CD4-positive, alpha-beta memory T cell (primary cell): ENCODE measurements around the gene IPO4. TPM values are rescaled to one million over a fixed set of nuclear protein-coding genes. Genes with fewer than 3 reads are reported as not detected.

Experiments used
- CTCF ChIA-PET: fragments of 350-600 bp; sonication (Branson Sonifier 250); formaldehyde crosslinking; loops from one replicate; lab custom pipeline; 2021; ENCODE audit warnings: inconsistent platforms; ENCODE audit not compliant: partially characterized antibody; lab: Charles Lee
- POLR2A ChIA-PET: fragments of 350-600 bp; sonication (Branson Sonifier 250); formaldehyde crosslinking; loops from one replicate; lab custom pipeline; 2021; ENCODE audit not compliant: partially characterized antibody; lab: Charles Lee
- DNase-seq, 5 donors: peaks; one replicate each; pipeline versions ENCODE4 v3.0.0 to v3.0.0-alpha.2; 2020 to 2022; ENCODE audit warnings: mixed read lengths in 1 of 5
- H3K27ac ChIP-seq: one replicate; pipeline ENCODE4 v1.7.0; 2013; ENCODE audit warnings: low read depth, low read length
- H3K27me3 ChIP-seq: 2 replicates; pipeline ENCODE4 v1.7.0; 2013; ENCODE audit warnings: mild to moderate bottlenecking, low read length, moderate library complexity; ENCODE audit not compliant: insufficient read depth
- H3K36me3 ChIP-seq: 2 replicates; pipeline ENCODE4 v1.7.0; 2013; ENCODE audit warnings: mild to moderate bottlenecking, low read length, moderate library complexity; ENCODE audit not compliant: insufficient read depth
- H3K4me1 ChIP-seq: 2 replicates; pipeline ENCODE4 v1.7.0; 2013; ENCODE audit warnings: mild to moderate bottlenecking, low read length, moderate library complexity; ENCODE audit not compliant: insufficient read depth
- H3K4me3 ChIP-seq, 2 donors: one replicate each; pipeline ENCODE4 v1.7.0; 2013; ENCODE audit warnings: low read length in 2 of 2, mild to moderate bottlenecking in 1 of 2
- H3K9me3 ChIP-seq, 2 donors: one replicate each; pipeline ENCODE4 v1.7.0; 2013; ENCODE audit warnings: low read length in 2 of 2, control low read depth in 1 of 2; ENCODE audit not compliant: control insufficient read depth in 1 of 2
- H3K27ac Mint-ChIP-seq, 7 donors: one replicate each; pipeline ENCODE4 v1.8.0; 2020 to 2021; ENCODE audit warnings: mixed read lengths in 7 of 7, mild to moderate bottlenecking in 6 of 7, inconsistent platforms in 3 of 7, moderate library complexity in 3 of 7
- H3K27me3 Mint-ChIP-seq, 2 donors: one replicate each; pipeline ENCODE4 v1.8.0; 2020 to 2021; ENCODE audit warnings: mixed read lengths in 2 of 2
- H3K36me3 Mint-ChIP-seq, 2 donors: one replicate each; pipeline ENCODE4 v1.8.0; 2020 to 2021; ENCODE audit warnings: mixed read lengths in 2 of 2, inconsistent platforms in 1 of 2, mild to moderate bottlenecking in 1 of 2
- H3K4me1 Mint-ChIP-seq, 4 donors: one replicate each; pipeline ENCODE4 v1.8.0; 2020 to 2021; ENCODE audit warnings: mixed read lengths in 4 of 4, mild to moderate bottlenecking in 1 of 4
- H3K4me3 Mint-ChIP-seq, 8 donors: one replicate each; pipeline ENCODE4 v1.8.0; 2020 to 2021; ENCODE audit warnings: mixed read lengths in 8 of 8, mild to moderate bottlenecking in 7 of 8, moderate library complexity in 6 of 8, inconsistent platforms in 3 of 8
- H3K9me3 Mint-ChIP-seq, 8 donors: one replicate each; pipeline ENCODE4 v1.8.0; 2020 to 2021; ENCODE audit warnings: mixed read lengths in 8 of 8, mild to moderate bottlenecking in 5 of 8, inconsistent platforms in 3 of 8, moderate library complexity in 1 of 8
- intact Hi-C: fragments of 100-400 bp; cut with micrococcal nuclease; formaldehyde crosslinking; loops from one replicate; pipeline ENCODE4 v1.15.1; 2023
- polyA plus RNA-seq, 2 donors: library from polyadenylated mRNA; unstranded; fragments of 300-500 nt; fragmentation: Illumina TruSeq; gene quantifications; one replicate each; pipeline ENCODE4 v1.2.3, GENCODE V29; 2021
- total RNA-seq, 2 experiments: library from RNA; stranded (reverse); gene quantifications; one replicate each; pipeline ENCODE4 v1.2.3, GENCODE V29; 2021

Gene IPO4
- total and polyA plus RNA-seq, 4 experiments from 2014 or later, result 19.8 to 30.2 (median 21.3) TPM

- Mint-ChIP-seq H3K27me3 (no peaks in the 10 kb centered on the region), H3K36me3 (peaks cover 28 to 67% of the 10 kb centered on the region in 2 donors), H3K27ac (peak within 1 kb of the TSS; percentile 76 to 95 (median 94)), H3K4me1 (peaks cover 38 to 94% (median 61%) of the 10 kb centered on the region in 4 donors), H3K4me3 (peak within 1 kb of the TSS; percentile 85 to 97 (median 94)), H3K9me3 (peaks cover 0 to 2% (median 0%) of the 10 kb centered on the region in 8 donors)
- POLR2A ChIA-PET, result interaction anchor here (0.6 to 16.1 kb wide), 23 partner anchors 9 to 170 kb away, joined by 3 to 347 read pairs (median 4); partner anchors contain the start of genes CHMP4A, DCAF11, IPO4 and IRF9
- intact Hi-C loops, result loop anchor here (1.0 to 10.0 kb wide), 5 partner anchors 20 to 92 kb away; partner anchors contain the start of genes CHMP4A, DCAF11, GMPR2 and IRF9
- Histone ChIP-seq H3K36me3 (peaks cover 50% of the 10 kb centered on the region), H3K27me3 (no peaks in the 10 kb centered on the region), H3K9me3 (no peaks in the 10 kb centered on the region), H3K27ac (peak within 1 kb of the TSS; percentile 77), H3K4me3 (peak within 1 kb of the TSS; percentile 83 to 91), H3K4me1 (peaks cover 74% of the 10 kb centered on the region)
- CTCF ChIA-PET, result interaction anchor here (0.9 to 2.2 kb wide), 10 partner anchors 9 to 290 kb away, joined by 3 to 19 read pairs (median 4); partner anchors contain the start of genes DCAF11, IRF9, NRL and TINF2
- peak; percentile 98 to 100 (median 99) for DNase-seq
These were observed 47.3 kb downstream of the IPO4 start, which contains the start of gene EMC9 for GRCh38 chr14:24141097-24141880. EMC9 (minus strand) TSS chr14:24141591; CDS start chr14:24141304, 287 bp downstream.

GRCh38 chr14:24139272-24139934, 49.2 kb downstream of the IPO4 start:
- Mint-ChIP-seq H3K36me3 (peaks cover 27 to 55% of the 10 kb centered on the region in 2 donors), H3K27ac (peak overlapping the region in 6 of 7 donors; percentile 52 to 94 (median 69)), H3K9me3 (peaks cover 0 to 2% (median 0%) of the 10 kb centered on the region in 8 donors), H3K4me1 (peaks cover 35 to 83% (median 54%) of the 10 kb centered on the region in 4 donors), H3K4me3 (peak overlapping the region; percentile 49 to 94 (median 72)), H3K27me3 (no peaks in the 10 kb centered on the region)
- Histone ChIP-seq H3K27me3 (no peaks in the 10 kb centered on the region), H3K9me3 (no peaks in the 10 kb centered on the region), H3K36me3 (peaks cover 40% of the 10 kb centered on the region), H3K4me3 (no peak overlapping the region), H3K4me1 (peaks cover 62% of the 10 kb centered on the region), H3K27ac (peak overlapping the region; percentile 29)
- POLR2A ChIA-PET, result interaction anchor here (0.7 to 16.1 kb wide), 7 partner anchors 7 to 292 kb away, joined by 4 to 347 read pairs (median 16); partner anchors contain the start of genes DCAF11, IRF9, NRL and PSME2
- CTCF ChIA-PET, result interaction anchor here (1.1 to 6.4 kb wide), 5 partner anchors 21 to 292 kb away, joined by 3 to 53 read pairs (median 8); partner anchors contain the start of gene IRF9
- DNase-seq, result peak in 1 of 5 donors; percentile 58
- intact Hi-C loops, result no loop called here

GRCh38 chr14:24138396-24139271, 50.0 kb downstream of the IPO4 start:
- intact Hi-C loops, result no loop called here
- Mint-ChIP-seq H3K27ac (peak overlapping the region in 6 of 7 donors; percentile 15 to 94 (median 62)), H3K4me3 (peak overlapping the region; percentile 48 to 94 (median 72)), H3K9me3 (peaks cover 0 to 2% (median 0%) of the 10 kb centered on the region in 8 donors), H3K27me3 (no peaks in the 10 kb centered on the region), H3K36me3 (peaks cover 23 to 52% of the 10 kb centered on the region in 2 donors), H3K4me1 (peaks cover 33 to 75% (median 51%) of the 10 kb centered on the region in 4 donors)
- Histone ChIP-seq H3K36me3 (peaks cover 32% of the 10 kb centered on the region), H3K4me1 (peaks cover 59% of the 10 kb centered on the region), H3K9me3 (no peaks in the 10 kb centered on the region), H3K27me3 (no peaks in the 10 kb centered on the region), H3K4me3 (no peak overlapping the region), H3K27ac (peak overlapping the region; percentile 84)
- ChIA-PET CTCF (interaction anchor here (1.3 to 6.4 kb wide), 4 partner anchors 8 to 293 kb away, joined by 3 to 53 read pairs (median 16); partner anchors contain the start of genes IRF9, PSME2 and RNF31), POLR2A (interaction anchor here (0.7 to 16.1 kb wide), 14 partner anchors 8 to 293 kb away, joined by 3 to 347 read pairs (median 20); partner anchors contain the start of genes CHMP4A, DCAF11, IRF9 and NRL)
- no peak for DNase-seq

- no peaks in the 10 kb centered on the region for H3K27me3 Mint-ChIP-seq
- peaks cover 56% of the 10 kb centered on the region for H3K4me1 ChIP-seq
- DNase-seq, result no peak
- peaks cover 31 to 72% (median 51%) of the 10 kb centered on the region in 4 donors for H3K4me1 Mint-ChIP-seq
- H3K9me3 ChIP-seq, result no peaks in the 10 kb centered on the region
- H3K36me3 Mint-ChIP-seq, result peaks cover 23 to 43% of the 10 kb centered on the region in 2 donors
- peak overlapping the region; percentile 84 for H3K27ac ChIP-seq
- intact Hi-C loops, result loop anchor here (2.0 kb wide), 1 partner anchor 581 kb away; the partner anchor contains the start of gene THTPA
- ChIA-PET CTCF (interaction anchor here (0.7 to 6.4 kb wide), 7 partner anchors 8 to 294 kb away, joined by 3 to 53 read pairs (median 8); partner anchors contain the start of genes DCAF11, IRF9, NRL and PSME2), POLR2A (interaction anchor here (0.6 to 16.1 kb wide), 17 partner anchors 8 to 673 kb away, joined by 3 to 347 read pairs (median 20); partner anchors contain the start of genes CBLN3, CHMP4A, DCAF11 and IPO4)
- H3K27me3 ChIP-seq, result no peaks in the 10 kb centered on the region
- peak overlapping the region; percentile 63 to 94 (median 91) for H3K27ac Mint-ChIP-seq
- peaks cover 24% of the 10 kb centered on the region for H3K36me3 ChIP-seq
- peak overlapping the region; percentile 36 to 94 (median 91) for H3K4me3 Mint-ChIP-seq
- peaks cover 0 to 2% (median 0%) of the 10 kb centered on the region in 8 donors for H3K9me3 Mint-ChIP-seq
- H3K4me3 ChIP-seq, result no peak overlapping the region
These were observed 50.9 kb downstream of the IPO4 start for GRCh38 chr14:24137529-24138395.

GRCh38 chr14:24136684-24137528, 51.7 kb downstream of the IPO4 start:
- Mint-ChIP-seq H3K27ac (peak overlapping the region; percentile 88 to 94 (median 91)), H3K9me3 (peaks cover 0 to 4% (median 0%) of the 10 kb centered on the region in 8 donors), H3K4me1 (peaks cover 34 to 75% (median 53%) of the 10 kb centered on the region in 4 donors), H3K4me3 (peak overlapping the region; percentile 87 to 94 (median 92)), H3K27me3 (no peaks in the 10 kb centered on the region), H3K36me3 (peaks cover 23 to 42% of the 10 kb centered on the region in 2 donors)
- ChIA-PET CTCF (interaction anchor here (0.7 to 6.4 kb wide), 11 partner anchors 9 to 197 kb away, joined by 3 to 53 read pairs (median 7); partner anchors contain the start of genes DCAF11, IRF9, NRL and PSME2), POLR2A (interaction anchor here (0.6 to 16.1 kb wide), 23 partner anchors 9 to 674 kb away, joined by 3 to 347 read pairs (median 14); partner anchors contain the start of genes CARMIL3, CBLN3, CHMP4A and DCAF11)
- intact Hi-C loops, result loop anchor here (1.0 to 2.0 kb wide), 4 partner anchors 10 to 580 kb away; partner anchors contain the start of genes DCAF11, IRF9, NRL and RNF31
- Histone ChIP-seq H3K27me3 (no peaks in the 10 kb centered on the region), H3K36me3 (peaks cover 22% of the 10 kb centered on the region), H3K9me3 (no peaks in the 10 kb centered on the region), H3K4me1 (peaks cover 56% of the 10 kb centered on the region), H3K27ac (peak overlapping the region; percentile 84), H3K4me3 (peak overlapping the region; percentile 30 to 87)
- no peak for DNase-seq
